GM12874 (cell line): ENCODE data around the gene SLC12A4.

Experiments
- CTCF ChIP-seq: IDR thresholded peaks from 2 replicates; pipeline ENCODE4 v1.5.1; 2011; ENCODE audit warnings: low read depth, mild to moderate bottlenecking, control low read depth, low read length, moderate library complexity; ENCODE audit not compliant: insufficient read depth

SLC12A4 gene

DNA sequence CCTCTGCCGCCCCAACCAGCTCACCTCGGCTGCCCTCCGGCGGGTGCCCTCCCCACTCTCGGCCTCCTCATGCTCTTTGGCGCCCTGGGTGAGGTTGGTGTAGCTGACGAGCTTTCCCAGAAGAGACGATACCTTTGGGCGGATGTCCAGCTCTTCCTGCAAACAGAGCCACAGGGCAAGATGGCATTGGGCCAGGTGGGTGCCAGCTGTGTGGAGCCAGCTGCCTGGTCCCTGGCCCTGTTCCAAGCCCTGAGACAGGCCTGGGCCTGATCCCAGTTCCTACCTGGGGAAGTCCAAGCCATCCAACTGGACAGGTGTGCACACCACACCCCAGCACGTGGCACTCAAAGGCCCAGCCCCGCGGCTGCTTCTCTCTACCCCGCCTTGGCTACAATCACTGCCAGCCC lies 6.9 kb downstream of the SLC12A4 start:
- no peak for TF ChIP-seq CTCF

GRCh38 chr16:67959536-67960329 lies 8.7 kb downstream of the SLC12A4 start:
- TF ChIP-seq CTCF: no peak

DNA sequence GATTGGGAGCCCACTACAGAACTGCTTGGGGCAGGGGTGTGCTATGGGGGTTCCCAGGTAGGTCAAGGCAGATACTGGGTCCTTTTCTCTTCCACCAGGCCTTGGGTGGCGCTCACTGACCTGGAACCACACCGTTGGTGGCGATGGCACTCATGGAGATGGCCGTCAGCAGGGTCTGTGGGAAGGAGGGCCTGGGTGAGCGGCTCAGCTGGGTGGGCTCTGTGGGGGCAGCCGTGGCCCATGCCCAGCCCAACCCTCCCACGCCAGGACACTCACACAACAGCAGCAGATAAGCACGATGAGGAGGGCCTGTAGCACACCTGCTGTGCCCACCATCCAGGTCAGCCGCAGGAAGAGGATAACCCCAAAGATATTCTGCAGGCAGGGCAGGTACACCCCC lies 10.8 kb downstream of the SLC12A4 start:
- TF ChIP-seq CTCF: no peak

GRCh38 chr16:67954421-67955196 lies 13.8 kb downstream of the SLC12A4 start:
- TF ChIP-seq CTCF: no peak

DNA sequence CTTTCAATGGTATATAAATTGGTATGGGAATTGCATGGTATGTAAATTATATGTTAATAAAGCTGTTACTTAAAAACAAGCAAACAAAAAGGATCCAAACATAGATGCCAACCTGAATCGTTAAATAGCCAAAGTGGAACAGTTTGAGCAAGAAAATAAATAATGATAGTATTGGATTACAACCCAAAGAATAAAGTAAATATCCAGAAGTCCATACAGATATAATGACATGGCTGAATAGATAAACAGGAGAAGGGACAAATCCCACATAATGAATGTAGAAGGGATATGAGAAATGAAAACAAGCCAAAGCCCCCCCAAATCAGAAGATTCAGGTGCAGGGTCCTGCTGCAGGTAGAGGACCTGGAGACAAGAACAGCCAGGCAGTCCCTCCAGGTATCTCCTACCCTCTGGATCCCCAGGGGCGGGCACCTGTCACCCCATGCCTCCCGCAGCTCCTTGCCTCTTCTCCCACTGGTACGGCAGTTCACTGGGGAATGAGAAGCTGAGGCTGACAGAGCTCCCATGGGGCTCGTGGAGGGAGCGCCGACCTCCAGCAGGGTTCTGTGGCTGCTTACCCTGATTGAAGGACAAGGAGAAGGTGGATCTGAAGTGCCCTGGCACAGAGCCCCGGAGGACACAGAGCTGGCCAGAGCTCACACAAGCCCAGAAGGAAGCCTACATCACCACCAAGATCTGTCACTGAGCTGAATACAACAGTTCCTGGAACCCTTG lies 14.6 kb downstream of the SLC12A4 start:
- TF ChIP-seq CTCF: no peak

GRCh38 chr16:67951485-67951884 lies 17.0 kb downstream of the SLC12A4 start:
- no peak for TF ChIP-seq CTCF

DNA sequence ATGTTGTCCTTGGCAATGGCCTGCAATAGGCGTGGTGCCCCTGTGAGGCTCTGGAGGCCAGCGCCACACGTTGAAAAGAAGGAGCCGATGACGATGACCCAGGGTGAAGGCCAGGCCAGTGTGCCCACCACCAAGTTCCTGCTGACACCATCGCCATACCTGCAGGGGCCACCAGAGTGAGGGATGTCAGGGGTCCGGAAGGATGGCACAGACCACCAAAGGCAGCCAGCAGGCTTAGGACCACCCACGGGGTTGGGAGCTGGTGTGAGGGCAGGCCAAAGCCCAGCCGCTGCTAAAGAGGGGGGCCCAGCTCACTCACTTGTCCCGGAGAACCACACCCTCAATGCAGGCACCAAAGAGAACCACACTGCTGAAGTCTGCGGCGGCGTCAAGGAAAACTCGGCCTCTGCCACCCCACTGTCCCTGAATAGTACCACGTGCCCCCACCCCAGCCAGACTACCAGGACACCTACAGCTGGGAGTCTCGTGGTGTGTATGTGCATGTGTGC lies 18.0 kb downstream of the SLC12A4 start:
- no peak for TF ChIP-seq CTCF
